Osteocyte (in vitro differentiated cells): Measurements from ENCODE around the gene DRC7. TPM values are rescaled to one million over a fixed set of nuclear protein-coding genes. Genes with fewer than 3 reads are reported as not detected.

Experiments used
- DNase-seq: peaks from one replicate; pipeline ENCODE4 v3.0.0; 2021; ENCODE audit warnings: mixed read lengths; ENCODE audit not compliant: unreplicated experiment; ENCODE audit errors: extremely low spot score
- H3K27ac Mint-ChIP-seq: one replicate; pipeline ENCODE4 v1.8.0; 2021; ENCODE audit warnings: mild to moderate bottlenecking, mixed read lengths; ENCODE audit not compliant: unreplicated experiment
- H3K27me3 Mint-ChIP-seq: one replicate; pipeline ENCODE4 v1.8.0; 2021; ENCODE audit warnings: mixed read lengths; ENCODE audit not compliant: unreplicated experiment
- H3K36me3 Mint-ChIP-seq: one replicate; pipeline ENCODE4 v1.8.0; 2021; ENCODE audit warnings: mixed read lengths; ENCODE audit not compliant: unreplicated experiment
- H3K4me1 Mint-ChIP-seq: one replicate; pipeline ENCODE4 v1.8.0; 2021; ENCODE audit warnings: mixed read lengths; ENCODE audit not compliant: unreplicated experiment
- H3K4me3 Mint-ChIP-seq: one replicate; pipeline ENCODE4 v1.8.0; 2021; ENCODE audit warnings: mild to moderate bottlenecking, moderate library complexity, mixed read lengths; ENCODE audit not compliant: unreplicated experiment
- H3K9me3 Mint-ChIP-seq: one replicate; pipeline ENCODE4 v1.8.0; 2021; ENCODE audit warnings: mixed read lengths; ENCODE audit not compliant: unreplicated experiment
- CTCF ChIP-seq: fragments of 200-600 bp; sonication (generic); IDR thresholded peaks from 2 replicates; pipeline ENCODE4 v1.5.0; 2021; ENCODE audit warnings: antibody characterized with exemption, mild to moderate bottlenecking, moderate library complexity
- total RNA-seq: library from RNA; stranded (reverse); gene quantifications from 2 replicates; pipeline ENCODE4 v1.2.1, GENCODE V29; 2021

Gene DRC7
- total RNA-seq, 1 donor from 2014 or later: not detected

- Mint-ChIP-seq H3K9me3 (no peaks in the 10 kb centered on the region), H3K27ac (no peak overlapping the region), H3K4me1 (no peaks in the 10 kb centered on the region), H3K27me3 (peaks cover 3% of the 10 kb centered on the region), H3K36me3 (no peaks in the 10 kb centered on the region), H3K4me3 (no peak overlapping the region)
- DNase-seq: no peak
- no peak for TF ChIP-seq CTCF
Observed at GRCh38 chr16:57721356-57722209, 27.0 kb downstream of the DRC7 start.

- no peak for TF ChIP-seq CTCF
- H3K4me1 Mint-ChIP-seq: no peaks in the 10 kb centered on the region
- H3K4me3 Mint-ChIP-seq: no peak overlapping the region
- no peaks in the 10 kb centered on the region for H3K27me3 Mint-ChIP-seq
- H3K9me3 Mint-ChIP-seq: no peaks in the 10 kb centered on the region
- no peak overlapping the region for H3K27ac Mint-ChIP-seq
- no peak for DNase-seq
- H3K36me3 Mint-ChIP-seq: no peaks in the 10 kb centered on the region
Observed at GRCh38 chr16:57722210-57722499, 27.5 kb downstream of the DRC7 start.

GRCh38 chr16:57722651-57723050, 28.0 kb downstream of the DRC7 start:
- no peak for TF ChIP-seq CTCF
- no peaks in the 10 kb centered on the region for H3K36me3 Mint-ChIP-seq
- no peaks in the 10 kb centered on the region for H3K9me3 Mint-ChIP-seq
- H3K27me3 Mint-ChIP-seq: no peaks in the 10 kb centered on the region
- no peaks in the 10 kb centered on the region for H3K4me1 Mint-ChIP-seq
- H3K27ac Mint-ChIP-seq: no peak overlapping the region
- H3K4me3 Mint-ChIP-seq: no peak overlapping the region
- no peak for DNase-seq

GRCh38 chr16:57723170-57723569, 28.6 kb downstream of the DRC7 start:
- no peak for DNase-seq
- Mint-ChIP-seq H3K4me3 (no peak overlapping the region), H3K36me3 (no peaks in the 10 kb centered on the region), H3K4me1 (no peaks in the 10 kb centered on the region), H3K9me3 (no peaks in the 10 kb centered on the region), H3K27ac (no peak overlapping the region), H3K27me3 (no peaks in the 10 kb centered on the region)
- peak; percentile 43 for TF ChIP-seq CTCF

- H3K4me3 Mint-ChIP-seq: no peak overlapping the region
- no peak overlapping the region for H3K27ac Mint-ChIP-seq
- H3K27me3 Mint-ChIP-seq: no peaks in the 10 kb centered on the region
- H3K36me3 Mint-ChIP-seq: no peaks in the 10 kb centered on the region
- TF ChIP-seq CTCF: no peak
- H3K9me3 Mint-ChIP-seq: no peaks in the 10 kb centered on the region
- DNase-seq: no peak
- no peaks in the 10 kb centered on the region for H3K4me1 Mint-ChIP-seq
Observed at GRCh38 chr16:57724531-57724930, 29.9 kb downstream of the DRC7 start.
